OCI-LY3 (cell line): Measurements from ENCODE around the gene NHEJ1.

Source experiments
- CTCF ChIP-seq: fragments of 200-600, 300-600 bp; sonication (generic); IDR thresholded peaks from 2 replicates; pipeline ENCODE4 v1.5.1; 2014; ENCODE audit warnings: antibody characterized with exemption, low read length, low read depth
- EZH2phosphoT487 ChIP-seq: fragments of 200-600 bp; shearing (Covaris generic); IDR thresholded peaks from 2 replicates; pipeline ENCODE4 v1.6.1; 2018; ENCODE audit warnings: antibody characterized with exemption, mixed run types, low read depth

- TF ChIP-seq CTCF: no peak
- TF ChIP-seq EZH2phosphoT487: no peak
Observed at GRCh38 chr2:219124381-219125110, 36.1 kb downstream of the NHEJ1 start.
